PC-3 (cell line): Measurements from ENCODE around the gene ZBTB7C. TPM values are rescaled to one million over a fixed set of nuclear protein-coding genes. Genes with fewer than 3 reads are reported as not detected.

ENCODE experiments used
- ATAC-seq: fragments of 200-7000 bp; cut with Tn5 transposase; 2 replicates; pipeline ENCODE4 v1.9.1; 2020; ENCODE audit warnings: mild to moderate bottlenecking, moderate library complexity
- BruUV-seq: library from RNA; stranded (reverse); fragments of 400-500 nt; replicated peaks from 2 replicates; lab custom pipeline; 2021; lab: Mats Ljungman, UMichigan
- CTCF ChIA-PET: fragments of 300-600 bp; sonication (Branson Sonifier 250); formaldehyde crosslinking; loops from one replicate; lab custom pipeline; 2022; ENCODE audit warnings: antibody characterized with exemption; lab: Charles Lee
- POLR2A ChIA-PET: fragments of 300-600 bp; sonication (Branson Sonifier 250); formaldehyde crosslinking; loops from one replicate; lab custom pipeline; 2022; ENCODE audit warnings: antibody characterized with exemption; ENCODE audit not compliant: unreplicated experiment; lab: Charles Lee
- DNase-seq: peaks from one replicate; pipeline ENCODE4 v3.0.0-alpha.2; 2015
- H2AFZ ChIP-seq: fragments of 300-600 bp; sonication (generic); 2 replicates; pipeline ENCODE4 v1.6.0; 2016; ENCODE audit warnings: antibody characterized with exemption, low read length
- H3F3A ChIP-seq: fragments of 300-600 bp; sonication (generic); one replicate; pipeline ENCODE4 v1.6.0; 2017; ENCODE audit warnings: antibody characterized with exemption, low read length, control low read depth, mild to moderate bottlenecking; ENCODE audit not compliant: unreplicated experiment
- H3K27ac ChIP-seq: fragments of 300-600 bp; sonication (generic); 2 replicates; pipeline ENCODE4 v1.5.1; 2016; ENCODE audit warnings: mild to moderate bottlenecking, low read length
- H3K27me3 ChIP-seq: fragments of 300-600 bp; sonication (generic); 2 replicates; pipeline ENCODE4 v1.6.1; 2016; ENCODE audit warnings: low read length, mixed read lengths
- H3K36me3 ChIP-seq: fragments of 300-600 bp; sonication (generic); 2 replicates; pipeline ENCODE4 v1.6.1; 2016; ENCODE audit warnings: low read depth, mixed run types, low read length, mixed read lengths
- H3K4me1 ChIP-seq: fragments of 300-600 bp; sonication (generic); 2 replicates; pipeline ENCODE4 v1.5.1; 2016; ENCODE audit warnings: low read length; ENCODE audit not compliant: insufficient read depth
- H3K4me2 ChIP-seq: fragments of 300-600 bp; sonication (generic); 2 replicates; pipeline ENCODE4 v1.6.0; 2016; ENCODE audit warnings: low read length
- H3K4me3 ChIP-seq: fragments of 300-600 bp; sonication (generic); 2 replicates; pipeline ENCODE4 v1.5.1; 2016; ENCODE audit warnings: mild to moderate bottlenecking, low read length, mixed read lengths
- H3K79me2 ChIP-seq: fragments of 300-600 bp; sonication (generic); 2 replicates; pipeline ENCODE4 v1.6.1; 2017; ENCODE audit warnings: low read length, mixed read lengths
- H3K9ac ChIP-seq: fragments of 300-600 bp; sonication (generic); 2 replicates; pipeline ENCODE4 v1.6.0; 2016; ENCODE audit warnings: mild to moderate bottlenecking, low read length
- H3K9me2 ChIP-seq: fragments of 300-600 bp; sonication (generic); replicated peaks from 2 replicates; pipeline ENCODE4 v1.6.1; 2016; ENCODE audit warnings: mixed run types, low read length, mixed read lengths
- H3K9me3 ChIP-seq: fragments of 300-600 bp; sonication (generic); 2 replicates; pipeline ENCODE4 v1.6.1; 2016; ENCODE audit warnings: low read length, mixed read lengths
- H4K20me1 ChIP-seq: fragments of 300-600 bp; sonication (generic); 2 replicates; pipeline ENCODE4 v1.6.1; 2016; ENCODE audit warnings: low read length, mixed read lengths
- EZH2 ChIP-seq: fragments of 300-600 bp; sonication (generic); IDR thresholded peaks from one replicate; pipeline ENCODE4 v1.6.1; 2017; ENCODE audit warnings: antibody characterized with exemption, mild to moderate bottlenecking, low read length; ENCODE audit not compliant: unreplicated experiment
- EZH2phosphoT487 ChIP-seq: fragments of 300-600 bp; sonication (generic); IDR thresholded peaks from 2 replicates; pipeline ENCODE4 v1.6.1; 2018; ENCODE audit warnings: mild to moderate bottlenecking, antibody characterized with exemption, low read length, borderline replicate concordance
- intact Hi-C: fragments of 100-400 bp; cut with micrococcal nuclease; formaldehyde crosslinking; loops from 2 replicates; pipeline ENCODE4 v1.9.0; 2023
- total RNA-seq: library from RNA; depleted of rRNA; stranded (reverse); fragments of >200 nt; gene quantifications from 2 replicates; pipeline ENCODE4 v1.2.3, GENCODE V29; 2014
- TF ChIP-seq, protein P1 (sequence below): fragments of 300-600 bp; sonication (generic); conservative IDR thresholded peaks from 2 replicates; pipeline ENCODE4 v1.5.1; 2017; ENCODE audit warnings: antibody characterized with exemption, low read depth, mild to moderate bottlenecking, low read length

ZBTB7C gene
- total RNA-seq, 1 experiment from 2014 or later = 1.3 TPM

DNA sequence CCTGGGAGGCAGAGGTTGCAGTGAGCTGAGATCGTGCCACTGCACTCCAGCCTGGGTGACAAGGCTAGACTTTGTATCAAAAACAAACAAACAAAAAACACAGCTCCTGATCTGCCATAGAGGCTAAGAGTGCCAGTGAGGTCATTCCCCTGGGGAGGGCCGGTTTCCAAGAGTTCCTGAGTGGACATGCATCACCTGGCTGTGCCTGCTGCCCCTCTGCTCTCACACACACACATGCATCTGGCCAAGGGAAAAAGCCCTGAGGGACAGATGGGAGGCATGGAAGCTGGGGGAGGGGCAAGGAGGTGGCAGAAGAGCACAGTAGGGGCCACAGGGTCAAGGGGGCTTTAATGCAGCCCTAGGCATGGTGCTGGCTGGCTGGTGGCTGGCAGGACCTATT is 60.4 kb downstream of the ZBTB7C start:
- no peaks in the 10 kb centered on the region for H3K9me3 ChIP-seq
- no peak for ATAC-seq
- no peak overlapping the region for H3K4me3 ChIP-seq
- no TSS peak for BruUV-seq
- no peaks in the 10 kb centered on the region for H3K9me2 ChIP-seq
- H3K27me3 ChIP-seq = no peaks in the 10 kb centered on the region
- ChIA-PET POLR2A (no interaction called here), CTCF (no interaction called here)
- no peaks in the 10 kb centered on the region for H3K79me2 ChIP-seq
- no peak overlapping the region for H3K4me2 ChIP-seq
- H3K4me1 ChIP-seq = no peaks in the 10 kb centered on the region
- H3K27ac ChIP-seq = no peak overlapping the region
- no peak overlapping the region for H3K9ac ChIP-seq
- TF ChIP-seq, protein P1, sequence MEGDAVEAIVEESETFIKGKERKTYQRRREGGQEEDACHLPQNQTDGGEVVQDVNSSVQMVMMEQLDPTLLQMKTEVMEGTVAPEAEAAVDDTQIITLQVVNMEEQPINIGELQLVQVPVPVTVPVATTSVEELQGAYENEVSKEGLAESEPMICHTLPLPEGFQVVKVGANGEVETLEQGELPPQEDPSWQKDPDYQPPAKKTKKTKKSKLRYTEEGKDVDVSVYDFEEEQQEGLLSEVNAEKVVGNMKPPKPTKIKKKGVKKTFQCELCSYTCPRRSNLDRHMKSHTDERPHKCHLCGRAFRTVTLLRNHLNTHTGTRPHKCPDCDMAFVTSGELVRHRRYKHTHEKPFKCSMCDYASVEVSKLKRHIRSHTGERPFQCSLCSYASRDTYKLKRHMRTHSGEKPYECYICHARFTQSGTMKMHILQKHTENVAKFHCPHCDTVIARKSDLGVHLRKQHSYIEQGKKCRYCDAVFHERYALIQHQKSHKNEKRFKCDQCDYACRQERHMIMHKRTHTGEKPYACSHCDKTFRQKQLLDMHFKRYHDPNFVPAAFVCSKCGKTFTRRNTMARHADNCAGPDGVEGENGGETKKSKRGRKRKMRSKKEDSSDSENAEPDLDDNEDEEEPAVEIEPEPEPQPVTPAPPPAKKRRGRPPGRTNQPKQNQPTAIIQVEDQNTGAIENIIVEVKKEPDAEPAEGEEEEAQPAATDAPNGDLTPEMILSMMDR = no peak
- TF ChIP-seq EZH2phosphoT487 (no peak), EZH2 (no peak)
- no peak for DNase-seq
- intact Hi-C loops = no loop called here
- H3K36me3 ChIP-seq = no peaks in the 10 kb centered on the region
- no peaks in the 10 kb centered on the region for H3F3A ChIP-seq
- no peak overlapping the region for H2AFZ ChIP-seq
- no peaks in the 10 kb centered on the region for H4K20me1 ChIP-seq

DNA sequence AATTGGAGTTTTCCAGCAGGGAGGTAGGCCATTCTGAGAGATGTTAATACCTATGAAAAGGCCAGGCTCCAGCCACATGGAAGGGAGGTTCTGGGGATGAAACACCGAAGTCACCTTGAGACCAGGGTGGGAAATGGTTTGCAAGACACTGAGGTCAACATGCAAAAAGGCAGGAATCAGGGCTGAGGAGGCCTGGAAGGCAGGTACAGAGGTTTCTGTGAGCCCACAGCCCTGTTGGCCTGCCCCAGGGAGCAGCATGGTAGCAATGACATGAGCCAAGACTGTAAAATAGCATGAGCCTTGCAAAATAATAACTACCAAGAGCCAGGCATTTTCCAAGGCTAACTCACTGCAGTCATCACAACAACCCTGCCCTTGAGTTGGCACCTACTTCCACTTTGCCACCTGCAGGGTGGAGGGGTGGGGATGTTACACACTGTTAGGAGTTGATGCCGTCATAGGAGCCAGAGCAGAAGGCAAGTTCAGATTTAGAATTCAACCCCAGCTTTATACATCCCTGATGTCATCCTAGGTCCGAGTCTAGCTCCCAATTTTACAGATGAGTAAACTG is 61.3 kb downstream of the ZBTB7C start:
- ATAC-seq = no peak
- DNase-seq = no peak
- intact Hi-C loops = no loop called here
- Histone ChIP-seq H3K9ac (no peak overlapping the region), H3K9me3 (no peaks in the 10 kb centered on the region), H3F3A (no peaks in the 10 kb centered on the region), H3K4me1 (no peaks in the 10 kb centered on the region), H3K4me2 (no peak overlapping the region), H3K27ac (no peak overlapping the region), H4K20me1 (no peaks in the 10 kb centered on the region), H3K4me3 (no peak overlapping the region), H3K27me3 (no peaks in the 10 kb centered on the region), H3K36me3 (no peaks in the 10 kb centered on the region), H2AFZ (no peak overlapping the region), H3K9me2 (no peaks in the 10 kb centered on the region), H3K79me2 (no peaks in the 10 kb centered on the region)
- ChIA-PET POLR2A (no interaction called here), CTCF (interaction anchor here (0.7 kb wide), 1 partner anchor 97 kb away, joined by 3 read pairs; no protein-coding TSS in a partner anchor)
- TF ChIP-seq EZH2 (no peak), EZH2phosphoT487 (no peak)
- TF ChIP-seq, protein P1 = no peak
- no TSS peak for BruUV-seq

DNA sequence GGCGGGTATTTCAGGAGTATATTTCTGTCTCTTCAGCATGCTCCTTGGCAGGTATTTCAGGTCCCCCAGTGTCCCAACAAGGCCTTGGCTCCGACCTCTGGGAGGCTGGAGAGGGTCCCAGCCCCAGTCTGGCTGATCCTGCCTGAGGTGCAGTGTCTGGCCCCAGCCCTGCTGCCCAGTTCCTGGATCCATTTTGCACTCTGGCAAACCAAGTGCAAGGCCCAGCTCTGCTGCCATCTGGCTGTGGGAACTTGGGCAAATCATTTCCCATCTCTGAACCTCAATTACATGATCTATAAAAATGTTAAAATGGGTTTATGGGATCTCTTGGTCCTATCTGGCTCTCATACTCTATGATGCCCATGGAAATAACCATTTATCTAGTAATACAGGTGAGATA is 63.6 kb downstream of the ZBTB7C start:
- Histone ChIP-seq H3K4me3 (no peak overlapping the region), H3K9me3 (no peaks in the 10 kb centered on the region), H4K20me1 (no peaks in the 10 kb centered on the region), H3K27ac (no peak overlapping the region), H3K36me3 (no peaks in the 10 kb centered on the region), H3K4me1 (no peaks in the 10 kb centered on the region), H3K79me2 (no peaks in the 10 kb centered on the region), H3K4me2 (no peak overlapping the region), H3F3A (no peaks in the 10 kb centered on the region), H3K9me2 (no peaks in the 10 kb centered on the region), H3K27me3 (no peaks in the 10 kb centered on the region), H3K9ac (no peak overlapping the region), H2AFZ (no peak overlapping the region)
- TF ChIP-seq EZH2 = no peak
- TF ChIP-seq, protein P1 = peak; percentile 50; the same call in 1 of the 2 replicates
- peak; percentile 26 for DNase-seq
- peak; percentile 48 for ATAC-seq
- ChIA-PET CTCF (no interaction called here), POLR2A (no interaction called here)
- BruUV-seq = no TSS peak
- intact Hi-C loops = loop anchor here (1.0 kb wide), 2 partner anchors 115 to 314 kb away; no protein-coding TSS in a partner anchor
